ENCODE measurements around the gene IGFBP5. TPM values are rescaled to one million over a fixed set of nuclear protein-coding genes. Genes with fewer than 3 reads are reported as not detected.

Gene IGFBP5
- polyA plus RNA-seq, 1 donor from 2014 or later, result 1.6 TPM

DNA sequence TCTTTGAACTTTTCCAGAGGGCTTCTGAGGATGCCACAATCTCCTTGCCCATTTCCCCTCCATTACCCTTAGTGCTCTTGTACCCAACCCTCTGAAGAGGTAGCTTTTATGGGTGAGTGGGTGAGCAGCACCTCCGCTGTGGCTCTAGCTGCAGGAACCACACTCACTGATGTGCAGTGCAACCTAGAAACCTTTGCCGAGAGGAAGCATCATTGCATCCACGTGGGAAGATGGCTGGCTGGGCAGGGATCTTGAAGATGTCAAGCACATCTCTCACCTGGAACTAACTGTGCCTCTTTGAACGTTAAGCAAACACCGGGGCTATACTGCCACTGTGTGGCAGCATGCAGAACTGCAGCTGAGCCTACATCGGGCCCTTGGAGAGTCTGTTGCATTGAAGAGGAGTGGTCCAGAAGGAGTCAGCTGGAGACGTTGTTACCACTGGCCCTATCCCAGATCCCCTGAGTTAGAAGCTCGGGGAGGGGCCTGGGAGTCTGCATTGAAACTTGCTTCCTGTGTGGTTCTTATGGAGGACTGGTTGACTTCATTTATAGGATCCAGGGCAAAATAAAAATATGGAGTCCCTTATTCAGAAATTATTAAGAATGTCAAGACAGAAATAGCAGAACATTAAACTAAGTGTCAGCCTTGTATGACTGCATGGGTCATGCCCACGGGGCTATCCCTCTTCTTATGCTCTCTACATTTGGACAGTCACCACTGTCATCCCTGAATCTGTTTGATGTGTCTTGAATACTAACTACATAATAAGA is 28.7 kb downstream of the IGFBP5 start:
- H3K27me3 ChIP-seq (ENCODE audit: insufficient read depth, low read depth, low read length), result no peaks in the 10 kb centered on the region
- H3K27ac ChIP-seq (ENCODE audit: low read length), result no peak overlapping the region
- no peak overlapping the region for H2AFZ ChIP-seq (ENCODE audit: low read depth, low read length)
- no peaks in the 10 kb centered on the region for H3K9me3 ChIP-seq (ENCODE audit: low read length)
- no peaks in the 10 kb centered on the region for H4K20me1 ChIP-seq (ENCODE audit: insufficient read depth)
- no peak overlapping the region for H3K4me2 ChIP-seq (ENCODE audit: low read length)
- H3K79me2 ChIP-seq (replicated peaks; ENCODE audit: insufficient read depth, low read length), result no peaks in the 10 kb centered on the region
- H3K4me3 ChIP-seq (ENCODE audit: low read length), result no peak overlapping the region
- no peaks in the 10 kb centered on the region for H3F3A ChIP-seq (ENCODE audit: insufficient read depth, low read length, poor library complexity, severe bottlenecking)
- H3K36me3 ChIP-seq (ENCODE audit: insufficient read depth, low read length), result no peaks in the 10 kb centered on the region
- no peaks in the 10 kb centered on the region for H3K9me2 ChIP-seq (ENCODE audit: insufficient read depth, low read length)
- TF ChIP-seq RAD21 (conservative IDR thresholded peaks at IDR 0.05) (peak; percentile 100), MXI1 (conservative IDR thresholded peaks at IDR 0.05; ENCODE audit: poor library complexity, severe bottlenecking) (peak; percentile 81), TAF1 (IDR thresholded peaks at IDR 0.05; ENCODE audit: low read depth) (no peak), POLR2AphosphoS5 (IDR thresholded peaks at IDR 0.05) (no peak), SMC3 (conservative IDR thresholded peaks at IDR 0.05; ENCODE audit: poor library complexity) (peak; percentile 100), EP300 (conservative IDR thresholded peaks at IDR 0.05; ENCODE audit: poor library complexity, severe bottlenecking) (no peak), EZH2 (IDR thresholded peaks at IDR 0.05; ENCODE audit: borderline replicate concordance, insufficient read depth, low read length, poor library complexity, severe bottlenecking) (no peak)
- TF ChIP-seq, protein P1, sequence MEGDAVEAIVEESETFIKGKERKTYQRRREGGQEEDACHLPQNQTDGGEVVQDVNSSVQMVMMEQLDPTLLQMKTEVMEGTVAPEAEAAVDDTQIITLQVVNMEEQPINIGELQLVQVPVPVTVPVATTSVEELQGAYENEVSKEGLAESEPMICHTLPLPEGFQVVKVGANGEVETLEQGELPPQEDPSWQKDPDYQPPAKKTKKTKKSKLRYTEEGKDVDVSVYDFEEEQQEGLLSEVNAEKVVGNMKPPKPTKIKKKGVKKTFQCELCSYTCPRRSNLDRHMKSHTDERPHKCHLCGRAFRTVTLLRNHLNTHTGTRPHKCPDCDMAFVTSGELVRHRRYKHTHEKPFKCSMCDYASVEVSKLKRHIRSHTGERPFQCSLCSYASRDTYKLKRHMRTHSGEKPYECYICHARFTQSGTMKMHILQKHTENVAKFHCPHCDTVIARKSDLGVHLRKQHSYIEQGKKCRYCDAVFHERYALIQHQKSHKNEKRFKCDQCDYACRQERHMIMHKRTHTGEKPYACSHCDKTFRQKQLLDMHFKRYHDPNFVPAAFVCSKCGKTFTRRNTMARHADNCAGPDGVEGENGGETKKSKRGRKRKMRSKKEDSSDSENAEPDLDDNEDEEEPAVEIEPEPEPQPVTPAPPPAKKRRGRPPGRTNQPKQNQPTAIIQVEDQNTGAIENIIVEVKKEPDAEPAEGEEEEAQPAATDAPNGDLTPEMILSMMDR (IDR thresholded peaks at IDR 0.05; ENCODE audit: poor library complexity, severe bottlenecking), result peak; percentile 99
- TF ChIP-seq, protein P2, sequence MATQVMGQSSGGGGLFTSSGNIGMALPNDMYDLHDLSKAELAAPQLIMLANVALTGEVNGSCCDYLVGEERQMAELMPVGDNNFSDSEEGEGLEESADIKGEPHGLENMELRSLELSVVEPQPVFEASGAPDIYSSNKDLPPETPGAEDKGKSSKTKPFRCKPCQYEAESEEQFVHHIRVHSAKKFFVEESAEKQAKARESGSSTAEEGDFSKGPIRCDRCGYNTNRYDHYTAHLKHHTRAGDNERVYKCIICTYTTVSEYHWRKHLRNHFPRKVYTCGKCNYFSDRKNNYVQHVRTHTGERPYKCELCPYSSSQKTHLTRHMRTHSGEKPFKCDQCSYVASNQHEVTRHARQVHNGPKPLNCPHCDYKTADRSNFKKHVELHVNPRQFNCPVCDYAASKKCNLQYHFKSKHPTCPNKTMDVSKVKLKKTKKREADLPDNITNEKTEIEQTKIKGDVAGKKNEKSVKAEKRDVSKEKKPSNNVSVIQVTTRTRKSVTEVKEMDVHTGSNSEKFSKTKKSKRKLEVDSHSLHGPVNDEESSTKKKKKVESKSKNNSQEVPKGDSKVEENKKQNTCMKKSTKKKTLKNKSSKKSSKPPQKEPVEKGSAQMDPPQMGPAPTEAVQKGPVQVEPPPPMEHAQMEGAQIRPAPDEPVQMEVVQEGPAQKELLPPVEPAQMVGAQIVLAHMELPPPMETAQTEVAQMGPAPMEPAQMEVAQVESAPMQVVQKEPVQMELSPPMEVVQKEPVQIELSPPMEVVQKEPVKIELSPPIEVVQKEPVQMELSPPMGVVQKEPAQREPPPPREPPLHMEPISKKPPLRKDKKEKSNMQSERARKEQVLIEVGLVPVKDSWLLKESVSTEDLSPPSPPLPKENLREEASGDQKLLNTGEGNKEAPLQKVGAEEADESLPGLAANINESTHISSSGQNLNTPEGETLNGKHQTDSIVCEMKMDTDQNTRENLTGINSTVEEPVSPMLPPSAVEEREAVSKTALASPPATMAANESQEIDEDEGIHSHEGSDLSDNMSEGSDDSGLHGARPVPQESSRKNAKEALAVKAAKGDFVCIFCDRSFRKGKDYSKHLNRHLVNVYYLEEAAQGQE (IDR thresholded peaks at IDR 0.05; ENCODE audit: borderline replicate concordance), result no peak
- no peak overlapping the region for H3K9ac ChIP-seq (ENCODE audit: low read length)

DNA sequence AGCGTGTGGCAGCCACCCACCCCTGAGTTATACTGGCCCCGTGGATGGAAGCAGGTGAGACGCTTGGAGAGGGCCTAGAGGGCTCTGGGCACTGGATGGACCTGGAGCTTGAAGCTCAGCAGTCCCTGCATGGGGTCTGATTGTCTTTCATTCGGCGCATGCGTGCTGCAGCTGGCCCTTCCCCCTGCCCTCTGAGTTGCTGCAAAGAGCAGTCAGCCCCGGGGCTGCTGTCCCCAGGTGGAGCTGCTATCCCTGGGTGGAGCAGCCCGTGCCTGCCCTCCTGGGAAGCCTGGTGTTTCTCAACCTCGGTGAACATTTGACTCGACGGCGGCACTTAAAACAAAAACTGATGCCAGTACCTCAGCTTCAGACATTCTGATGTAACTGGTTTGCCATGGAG is 29.6 kb downstream of the IGFBP5 start:
- H3K36me3 ChIP-seq (ENCODE audit: insufficient read depth, low read length), result no peaks in the 10 kb centered on the region
- TF ChIP-seq RAD21 (conservative IDR thresholded peaks at IDR 0.05) (no peak), EP300 (conservative IDR thresholded peaks at IDR 0.05; ENCODE audit: poor library complexity, severe bottlenecking) (no peak), SMC3 (conservative IDR thresholded peaks at IDR 0.05; ENCODE audit: poor library complexity) (no peak), TAF1 (IDR thresholded peaks at IDR 0.05; ENCODE audit: low read depth) (no peak), POLR2AphosphoS5 (IDR thresholded peaks at IDR 0.05) (no peak), MXI1 (conservative IDR thresholded peaks at IDR 0.05; ENCODE audit: poor library complexity, severe bottlenecking) (no peak), EZH2 (IDR thresholded peaks at IDR 0.05; ENCODE audit: borderline replicate concordance, insufficient read depth, low read length, poor library complexity, severe bottlenecking) (no peak)
- TF ChIP-seq, protein P2 (IDR thresholded peaks at IDR 0.05; ENCODE audit: borderline replicate concordance), result no peak
- TF ChIP-seq, protein P1 (IDR thresholded peaks at IDR 0.05; ENCODE audit: poor library complexity, severe bottlenecking), result no peak
- H3F3A ChIP-seq (ENCODE audit: insufficient read depth, low read length, poor library complexity, severe bottlenecking), result no peaks in the 10 kb centered on the region
- no peaks in the 10 kb centered on the region for H4K20me1 ChIP-seq (ENCODE audit: insufficient read depth)
- H3K4me2 ChIP-seq (ENCODE audit: low read length), result no peak overlapping the region
- H3K9me2 ChIP-seq (ENCODE audit: insufficient read depth, low read length), result no peaks in the 10 kb centered on the region
- H3K27me3 ChIP-seq (ENCODE audit: insufficient read depth, low read depth, low read length), result no peaks in the 10 kb centered on the region
- H3K9me3 ChIP-seq (ENCODE audit: low read length), result no peaks in the 10 kb centered on the region
- no peaks in the 10 kb centered on the region for H3K79me2 ChIP-seq (replicated peaks; ENCODE audit: insufficient read depth, low read length)
- peak overlapping the region; percentile 12 for H2AFZ ChIP-seq (ENCODE audit: low read depth, low read length)
- no peak overlapping the region for H3K4me3 ChIP-seq (ENCODE audit: low read length)
- no peak overlapping the region for H3K9ac ChIP-seq (ENCODE audit: low read length)
- no peak overlapping the region for H3K27ac ChIP-seq (ENCODE audit: low read length)
